ENCODE data around the gene FMOD. TPM values are rescaled to one million over a fixed set of nuclear protein-coding genes. Genes with fewer than 3 reads are reported as not detected.

The FMOD gene
- total and polyA plus RNA-seq, 12 donors, result 4.5 to 20.5 (median 10.5) TPM

DNA sequence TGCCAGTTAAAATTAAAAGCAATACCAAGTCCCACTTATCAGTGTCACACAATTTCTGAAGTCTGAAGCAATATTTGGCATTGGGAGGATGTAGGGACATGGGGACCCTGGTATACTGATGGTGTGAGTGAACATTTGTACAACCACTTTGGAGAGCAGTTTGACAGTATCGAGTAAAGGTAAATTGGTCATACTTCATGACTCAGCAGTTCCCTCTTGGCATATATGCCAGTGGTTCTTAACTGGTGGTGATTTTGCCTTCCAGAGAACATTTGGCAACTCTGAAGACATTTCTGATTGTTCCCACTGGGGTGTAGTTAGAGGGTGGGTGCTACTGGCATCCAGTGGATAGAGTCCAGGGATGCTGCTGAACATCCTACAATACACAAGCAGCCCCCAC is 19.7 kb downstream of the FMOD start:
- Histone ChIP-seq H3K9me3 (no peaks in the 10 kb centered on the region), H3K4me1 (peaks cover 7 to 31% (median 19%) of the 10 kb centered on the region in 9 donors), H3K36me3 (no peaks in the 10 kb centered on the region), H3K4me3 (no peak overlapping the region), H3K27ac (no peak overlapping the region), H3K27me3 (no peaks in the 10 kb centered on the region)
- intact Hi-C loops (cut with DNase I), result loop anchor here in 1 of 10 donors (10.0 kb wide), 1 partner anchor 294 kb away; the partner anchor contains the start of gene ATP2B4
- ATAC-seq (no peak), DNase-seq (no peak)
- TF ChIP-seq, protein P1, sequence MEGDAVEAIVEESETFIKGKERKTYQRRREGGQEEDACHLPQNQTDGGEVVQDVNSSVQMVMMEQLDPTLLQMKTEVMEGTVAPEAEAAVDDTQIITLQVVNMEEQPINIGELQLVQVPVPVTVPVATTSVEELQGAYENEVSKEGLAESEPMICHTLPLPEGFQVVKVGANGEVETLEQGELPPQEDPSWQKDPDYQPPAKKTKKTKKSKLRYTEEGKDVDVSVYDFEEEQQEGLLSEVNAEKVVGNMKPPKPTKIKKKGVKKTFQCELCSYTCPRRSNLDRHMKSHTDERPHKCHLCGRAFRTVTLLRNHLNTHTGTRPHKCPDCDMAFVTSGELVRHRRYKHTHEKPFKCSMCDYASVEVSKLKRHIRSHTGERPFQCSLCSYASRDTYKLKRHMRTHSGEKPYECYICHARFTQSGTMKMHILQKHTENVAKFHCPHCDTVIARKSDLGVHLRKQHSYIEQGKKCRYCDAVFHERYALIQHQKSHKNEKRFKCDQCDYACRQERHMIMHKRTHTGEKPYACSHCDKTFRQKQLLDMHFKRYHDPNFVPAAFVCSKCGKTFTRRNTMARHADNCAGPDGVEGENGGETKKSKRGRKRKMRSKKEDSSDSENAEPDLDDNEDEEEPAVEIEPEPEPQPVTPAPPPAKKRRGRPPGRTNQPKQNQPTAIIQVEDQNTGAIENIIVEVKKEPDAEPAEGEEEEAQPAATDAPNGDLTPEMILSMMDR (IDR thresholded peaks at IDR 0.05), result no peak
- WGBS, 2 donors, result 56 to 71% methylated on average over 1 of the region's 1 CpG

DNA sequence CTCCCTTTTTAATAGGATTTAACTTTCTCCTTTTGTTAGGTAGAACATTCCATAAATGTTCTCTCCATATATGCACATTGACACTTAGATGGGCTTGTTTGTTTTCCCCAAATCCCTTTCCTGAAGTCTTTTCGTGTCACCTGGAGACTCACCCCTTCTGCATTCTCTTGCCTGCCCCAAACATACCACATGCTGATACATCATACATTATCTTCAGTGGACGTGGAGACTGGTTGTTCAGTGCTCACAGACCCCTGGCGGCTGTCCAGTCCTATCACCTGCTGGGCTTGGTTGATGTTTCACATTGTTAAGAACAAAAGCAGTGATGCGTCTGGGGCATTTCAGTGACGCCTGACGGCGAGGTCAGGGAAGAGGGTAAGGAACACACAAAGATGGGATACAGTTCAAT is 22.2 kb downstream of the FMOD start:
- H3K27me3 ChIP-seq, result no peaks in the 10 kb centered on the region
- intact Hi-C loops (cut with DNase I), result loop anchor here in 2 of 10 donors (2.0 kb wide), 2 partner anchors 56 to 58 kb away; no protein-coding TSS in a partner anchor
- WGBS, 2 donors, result 54 to 69% methylated on average over 7 of the region's 7 CpGs
- TF ChIP-seq, protein P1 (IDR thresholded peaks at IDR 0.05), result no peak
- no peaks in the 10 kb centered on the region for H3K36me3 ChIP-seq
- peaks cover 18 to 48% (median 42%) of the 10 kb centered on the region in 9 donors for H3K4me1 ChIP-seq
- no peak overlapping the region for H3K27ac ChIP-seq
- no peaks in the 10 kb centered on the region for H3K9me3 ChIP-seq
- DNase-seq (no peak), ATAC-seq (no peak)
- no peak overlapping the region for H3K4me3 ChIP-seq

DNA sequence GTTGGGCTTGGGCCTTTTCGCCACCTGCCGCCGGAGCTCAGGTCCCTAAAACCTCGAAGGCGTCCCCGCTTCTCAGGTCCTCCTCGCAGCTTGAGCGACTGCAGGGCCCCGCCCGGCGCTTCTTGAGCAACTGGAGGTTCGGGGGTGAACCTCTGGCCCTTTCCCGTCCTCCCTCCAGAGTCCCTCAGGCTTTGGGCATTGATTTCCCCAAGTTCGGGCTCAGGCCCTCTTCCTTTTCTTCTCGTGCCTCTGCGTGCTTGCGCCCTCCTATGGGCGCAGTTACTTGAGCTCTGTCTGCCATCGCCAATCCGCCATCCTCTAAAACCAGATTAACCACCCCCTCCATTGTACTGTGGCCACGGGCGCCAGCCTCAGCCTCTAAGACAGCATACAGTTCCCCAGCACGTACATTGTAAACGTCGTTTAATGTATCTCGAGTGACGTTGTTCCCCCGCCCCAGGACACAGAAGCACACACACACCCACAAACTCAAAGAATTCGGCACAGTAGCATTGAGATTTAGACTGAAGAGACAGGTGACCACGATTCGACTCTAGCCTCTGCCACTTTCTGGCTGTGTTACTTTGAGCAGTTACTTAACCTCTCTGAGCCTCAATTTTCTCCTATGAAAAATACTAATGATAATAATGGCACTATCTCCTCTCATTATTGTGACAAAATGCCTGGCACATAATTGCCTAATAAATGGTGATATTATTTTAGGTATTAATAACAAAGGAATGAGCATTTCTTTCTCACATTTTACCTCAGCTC is 23.1 kb downstream of the FMOD start:
- peak overlapping the region; percentile 5 to 63 (median 57) for H3K4me3 ChIP-seq
- no peaks in the 10 kb centered on the region for H3K36me3 ChIP-seq
- no peaks in the 10 kb centered on the region for H3K9me3 ChIP-seq
- 9 to 11% methylated on average over 31 of the region's 31 CpGs for WGBS, 2 donors
- DNase-seq, result peak; percentile 60 to 63
- intact Hi-C loops (cut with DNase I), result loop anchor here in 6 of 10 donors (1.0 to 2.0 kb wide), 5 partner anchors 21 to 57 kb away; no protein-coding TSS in a partner anchor
- H3K27ac ChIP-seq, result peak overlapping the region; percentile 85 to 98 (median 94)
- TF ChIP-seq, protein P1 (IDR thresholded peaks at IDR 0.05), result peak in 7 of 9 donors; percentile 28 to 77 (median 59)
- peak; percentile 42 to 71 (median 65) for ATAC-seq
- H3K27me3 ChIP-seq, result no peaks in the 10 kb centered on the region
- H3K4me1 ChIP-seq, result peaks cover 24 to 56% (median 51%) of the 10 kb centered on the region in 9 donors

DNA sequence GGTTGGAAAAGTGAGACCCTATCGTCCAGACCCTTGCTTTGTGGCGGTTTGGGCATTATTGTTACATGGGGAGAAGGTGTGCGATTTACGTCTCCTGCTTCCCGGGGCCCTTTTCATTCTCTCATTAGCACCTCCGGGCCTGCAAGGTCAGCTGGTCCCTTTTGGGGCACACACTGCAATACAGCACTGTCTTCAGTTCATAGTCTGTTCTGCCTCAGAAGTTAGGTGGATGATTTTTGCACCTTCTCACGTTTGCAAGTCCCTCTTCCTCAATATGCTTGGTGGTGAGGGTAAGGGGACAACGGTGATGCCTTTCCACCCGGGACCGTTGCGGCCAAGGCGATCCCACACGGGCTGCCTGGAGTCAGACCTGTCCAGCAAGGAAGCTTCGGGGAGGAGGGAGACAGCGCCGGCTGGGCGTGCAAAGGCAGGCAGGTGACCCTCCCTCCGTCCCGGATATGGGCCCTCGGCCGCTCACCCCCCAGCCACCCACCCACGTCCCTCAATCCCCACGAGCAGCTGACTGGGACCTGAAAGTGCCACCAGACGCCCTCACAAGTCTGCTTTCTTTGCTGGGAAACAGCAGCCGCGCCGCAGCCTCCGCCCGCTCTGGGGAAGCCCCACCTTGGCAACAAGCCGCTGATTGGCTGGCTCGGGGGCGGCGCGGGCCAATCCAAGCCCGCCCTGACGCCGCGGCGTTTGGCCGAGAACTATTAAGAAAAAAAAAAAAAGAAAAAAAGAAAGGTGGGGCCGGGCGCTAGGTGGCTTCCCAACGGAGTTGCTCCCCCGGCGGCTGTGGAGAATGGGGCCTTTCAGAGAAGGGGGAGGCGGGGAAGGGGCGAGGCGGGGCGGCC is 23.9 kb downstream of the FMOD start:
- H3K4me3 ChIP-seq, result peak overlapping the region; percentile 5 to 63 (median 57)
- peak overlapping the region; percentile 85 to 98 (median 94) for H3K27ac ChIP-seq
- no peaks in the 10 kb centered on the region for H3K9me3 ChIP-seq
- DNase-seq (peak; percentile 95), ATAC-seq (peak; percentile 89 to 96 (median 92))
- intact Hi-C loops (cut with DNase I), result loop anchor here in 5 of 10 donors (1.0 to 2.0 kb wide), 3 partner anchors 20 to 54 kb away; no protein-coding TSS in a partner anchor
- 4 to 5% methylated on average over 46 to 49 of the region's 49 CpGs for WGBS, 2 donors
- TF ChIP-seq, protein P1 (IDR thresholded peaks at IDR 0.05), result no peak
- no peaks in the 10 kb centered on the region for H3K36me3 ChIP-seq
- H3K27me3 ChIP-seq, result no peaks in the 10 kb centered on the region
- peaks cover 24 to 64% (median 59%) of the 10 kb centered on the region in 9 donors for H3K4me1 ChIP-seq
